ENCODE measurements around the gene CWC25. TPM values are rescaled to one million over a fixed set of nuclear protein-coding genes. Genes with fewer than 3 reads are reported as not detected.

CWC25 gene
- total RNA-seq, 1 experiment from 2014 or later, result 23.9 TPM

- H3K79me2 ChIP-seq (ENCODE audit: insufficient read depth, low read length), result peaks cover 48% of the 10 kb centered on the region
- DNase-seq (ENCODE audit: low read depth, low spot score), result no peak
- H3K4me2 ChIP-seq (ENCODE audit: low read length), result no peak overlapping the region
- ChIA-PET CTCF (no interaction called here), RAD21 (ENCODE audit: low non-redundant PET in 1 of 2, low total read pairs in 2 of 2, uncharacterized antibody in 2 of 2, unreplicated experiment in 2 of 2) (interaction anchor here in 1 of 2 experiments (0.6 kb wide), 1 partner anchor 20 kb away, joined by 5 read pairs; no protein-coding TSS in a partner anchor), POLR2A (interaction anchor here (0.6 to 3.2 kb wide), 5 partner anchors 11 to 171 kb away, joined by 3 to 15 read pairs (median 3); partner anchors contain the start of gene LASP1)
- H3K4me3 ChIP-seq (replicated peaks in 1 of 2; ENCODE audit: low read depth in 1 of 2, low read length in 2 of 2), result no peak overlapping the region
- ATAC-seq, result no peak
- peaks cover 9 to 27% of the 10 kb centered on the region in 2 experiments; a peak in 3 of 4 replicates for H3K4me1 ChIP-seq (ENCODE audit: control insufficient read depth in 1 of 2, insufficient read depth in 2 of 2, low read length in 2 of 2)
- H3K36me3 ChIP-seq (ENCODE audit: control insufficient read depth in 1 of 2, insufficient read depth in 2 of 2, low read length in 2 of 2), result peaks cover 44 to 56% of the 10 kb centered on the region in 2 experiments
- intact Hi-C loops (cut with micrococcal nuclease), result no loop called here
- H3K9me2 ChIP-seq (ENCODE audit: insufficient read depth), result no peaks in the 10 kb centered on the region
- no peak overlapping the region for H2AFZ ChIP-seq (ENCODE audit: low read depth, low read length, poor library complexity, severe bottlenecking)
- H3K9ac ChIP-seq (ENCODE audit: low read length), result no peak overlapping the region
- BruUV-seq (replicated peaks), result no TSS peak
- H3K27me3 ChIP-seq (ENCODE audit: insufficient read depth, low read length), result no peaks in the 10 kb centered on the region
- H3K9me3 ChIP-seq (ENCODE audit: control insufficient read depth in 1 of 2, insufficient read depth in 1 of 2, low read depth in 1 of 2, low read length in 2 of 2), result no peaks in the 10 kb centered on the region
- TF ChIP-seq JUND (IDR thresholded peaks at IDR 0.05), result peak; percentile 22; the same call in 1 of the 2 replicates
- no peak for TF ChIP-seq REST (IDR thresholded peaks at IDR 0.05; ENCODE audit: low read depth)
- H4K20me1 ChIP-seq (ENCODE audit: insufficient read depth), result peaks cover 32% of the 10 kb centered on the region; the same call in 1 of the 2 replicates
- H3K27ac ChIP-seq (ENCODE audit: low read depth, low read length), result peak overlapping the region; percentile 16; the same call in 1 of the 2 replicates
Observed at GRCh38 chr17:38848939-38849605, 24.0 kb upstream of the CWC25 start.

- Histone ChIP-seq H3K4me1 (ENCODE audit: control insufficient read depth in 1 of 2, insufficient read depth in 2 of 2, low read length in 2 of 2) (peaks cover 9 to 25% of the 10 kb centered on the region in 2 experiments; a peak in 3 of 4 replicates), H4K20me1 (ENCODE audit: insufficient read depth) (peaks cover 32% of the 10 kb centered on the region; the same call in 1 of the 2 replicates), H3K9me3 (ENCODE audit: control insufficient read depth in 1 of 2, insufficient read depth in 1 of 2, low read depth in 1 of 2, low read length in 2 of 2) (no peaks in the 10 kb centered on the region), H3K9ac (ENCODE audit: low read length) (no peak overlapping the region), H3K36me3 (ENCODE audit: control insufficient read depth in 1 of 2, insufficient read depth in 2 of 2, low read length in 2 of 2) (peaks cover 44 to 56% of the 10 kb centered on the region in 2 experiments), H2AFZ (ENCODE audit: low read depth, low read length, poor library complexity, severe bottlenecking) (no peak overlapping the region), H3K4me2 (ENCODE audit: low read length) (no peak overlapping the region), H3K27me3 (ENCODE audit: insufficient read depth, low read length) (no peaks in the 10 kb centered on the region), H3K4me3 (replicated peaks in 1 of 2; ENCODE audit: low read depth in 1 of 2, low read length in 2 of 2) (no peak overlapping the region), H3K27ac (ENCODE audit: low read depth, low read length) (peak overlapping the region; percentile 16; the same call in 1 of the 2 replicates), H3K9me2 (ENCODE audit: insufficient read depth) (no peaks in the 10 kb centered on the region), H3K79me2 (ENCODE audit: insufficient read depth, low read length) (peaks cover 48% of the 10 kb centered on the region)
- DNase-seq (ENCODE audit: low read depth, low spot score) (no peak), ATAC-seq (no peak; the same call in 1 of the 2 replicates)
- ChIA-PET RAD21 (ENCODE audit: low non-redundant PET in 1 of 2, low total read pairs in 2 of 2, uncharacterized antibody in 2 of 2, unreplicated experiment in 2 of 2) (no interaction called here), CTCF (no interaction called here), POLR2A (interaction anchor here (0.6 to 3.2 kb wide), 5 partner anchors 11 to 171 kb away, joined by 3 to 15 read pairs (median 3); partner anchors contain the start of gene LASP1)
- BruUV-seq (replicated peaks), result no TSS peak
- TF ChIP-seq TCF7L2 (IDR thresholded peaks at IDR 0.05; ENCODE audit: borderline replicate concordance, extremely low read depth, insufficient read depth, insufficient read length) (no peak), CTCF (IDR thresholded peaks at IDR 0.05 in 2 of 3, conservative IDR thresholded peaks at IDR 0.05 in 1 of 3; ENCODE audit: borderline replicate concordance in 1 of 3, insufficient read depth in 1 of 3, low read depth in 2 of 3, low read length in 2 of 3) (no peak), CEBPB (IDR thresholded peaks at IDR 0.05; ENCODE audit: low read depth) (no peak), ZFX (IDR thresholded peaks at IDR 0.05) (no peak), POLR2AphosphoS5 (IDR thresholded peaks at IDR 0.05; ENCODE audit: low read depth, low read length) (peak; percentile 43; the same call in 1 of the 2 replicates), EZH2phosphoT487 (IDR thresholded peaks at IDR 0.05; ENCODE audit: borderline replicate concordance) (no peak), ZBTB33 (IDR thresholded peaks at IDR 0.05; ENCODE audit: extremely low read depth, insufficient replicate concordance, low read length) (no peak), EZH2 (IDR thresholded peaks at IDR 0.05) (no peak), JUND (IDR thresholded peaks at IDR 0.05) (no peak)
- intact Hi-C loops (cut with micrococcal nuclease), result no loop called here
Observed at GRCh38 chr17:38848557-38848891, 23.4 kb upstream of the CWC25 start.
